HG03354 (cell line): ENCODE results near the gene SPATA4.
A peak's percentile ranks its signal among the peaks of the same experiment; 100 is the strongest.
"Not testable (repeated sequence)": the region's sequence is repeated elsewhere in the genome, so short reads cannot be mapped to it uniquely, and the experiment has no call there.

Source experiments
- ATAC-seq: cut with Tn5 transposase; IDR thresholded peaks from one replicate; pipeline ENCODE4 v1.9.1; 2021; ENCODE audit warnings: mild to moderate bottlenecking; ENCODE audit not compliant: unreplicated experiment, poor library complexity, severe bottlenecking

SPATA4 gene

GRCh38 chr4:176195184-176195978 is at the start of gene SPATA4:
Gene SPATA4, minus strand, starts transcription at chr4:176195585. Its CDS starts 23 bp downstream, at chr4:176195562.
- peak; percentile 98 for ATAC-seq

DNA sequence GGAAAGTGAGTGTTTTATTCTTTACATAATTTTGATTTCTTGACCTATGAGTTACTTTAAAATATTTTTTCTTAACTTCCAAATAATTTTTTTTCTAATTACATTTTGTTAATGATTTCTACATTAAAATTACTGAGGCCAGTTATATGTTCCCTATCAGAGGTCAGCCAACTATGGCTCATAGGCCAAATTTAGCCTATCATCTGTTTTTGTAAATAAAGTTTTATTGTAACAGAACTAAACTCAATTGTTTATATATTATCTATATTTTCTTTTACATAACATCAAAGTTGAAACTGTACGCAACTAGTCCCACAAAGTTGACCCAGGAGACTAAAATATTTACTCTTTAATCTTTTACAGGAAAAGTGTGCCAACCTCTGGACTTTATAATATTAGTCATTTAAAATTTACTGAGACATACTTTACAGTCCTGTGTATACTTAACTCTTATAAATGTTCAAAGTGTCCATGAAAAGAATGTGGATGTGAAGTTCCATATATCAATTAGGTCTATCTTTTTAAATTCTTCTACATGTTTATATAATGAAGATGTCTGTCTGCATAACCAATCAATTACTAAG is 47.5 kb upstream of the SPATA4 start:
- ATAC-seq: no peak

DNA sequence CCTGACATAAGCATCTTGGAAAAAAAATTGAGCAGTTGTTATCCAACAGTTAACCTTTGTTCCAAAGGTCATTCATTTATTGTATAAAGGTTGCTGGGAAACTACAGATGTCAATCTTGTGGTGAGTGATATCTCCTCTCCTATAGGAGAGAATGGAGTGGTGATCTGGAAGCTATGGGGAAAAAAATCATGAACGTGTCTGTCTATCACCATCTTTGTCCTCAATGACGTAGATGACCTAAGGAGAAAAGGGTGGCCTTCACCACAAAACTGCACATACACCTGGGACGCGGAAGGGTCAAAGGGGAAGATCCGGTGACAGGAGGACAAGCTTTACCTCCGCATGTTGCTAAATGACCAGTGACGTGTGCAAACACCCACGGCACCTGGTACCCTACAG is 46.3 kb upstream of the SPATA4 start:
- no peak for ATAC-seq

- no peak for ATAC-seq
Measured at GRCh38 chr4:176238826-176239225, 43.4 kb upstream of the SPATA4 start.

- ATAC-seq: no peak
Measured at GRCh38 chr4:176238157-176238610, 42.8 kb upstream of the SPATA4 start.

GRCh38 chr4:176236946-176237345 is 41.6 kb upstream of the SPATA4 start:
- no peak for ATAC-seq

DNA sequence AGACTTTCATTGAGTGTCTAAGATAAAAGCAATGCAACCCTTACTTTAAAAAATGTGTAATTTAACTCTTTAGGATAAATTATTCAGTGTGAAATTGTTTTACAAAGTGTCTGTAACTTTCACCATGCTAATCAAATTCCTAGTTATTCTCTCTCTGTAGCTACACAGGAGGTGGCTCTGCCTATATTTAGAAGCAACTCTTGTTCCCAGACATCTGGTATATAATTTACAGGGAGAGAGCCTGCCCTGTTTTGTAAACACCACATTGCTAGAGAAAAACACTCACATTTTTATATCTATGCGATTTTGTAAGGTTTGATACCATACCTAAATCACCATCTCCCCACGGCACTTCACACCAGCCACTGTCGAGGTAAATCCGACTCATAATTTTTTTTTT is 35.5 kb upstream of the SPATA4 start:
- ATAC-seq: no peak

DNA sequence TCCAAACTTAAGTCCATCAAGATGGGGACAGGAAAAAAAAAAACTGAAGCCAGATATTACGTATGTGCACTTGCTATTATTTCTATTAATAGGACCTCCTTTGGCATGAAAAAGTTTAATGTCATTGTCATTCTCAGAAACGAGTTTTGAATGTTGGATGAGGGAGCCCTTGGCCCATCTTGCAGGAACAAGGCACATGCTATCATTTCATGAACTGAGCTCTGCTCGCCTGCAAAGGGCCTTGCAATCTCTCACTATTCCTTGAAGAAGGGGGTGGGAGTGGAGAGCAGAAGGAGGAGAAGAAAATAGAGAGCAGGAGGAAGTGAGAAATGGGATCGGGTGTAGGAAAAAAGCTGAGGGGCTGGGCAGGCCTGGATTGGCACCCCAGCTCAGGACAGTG is 34.3 kb upstream of the SPATA4 start:
- ATAC-seq: no peak

- no peak for ATAC-seq
Measured at GRCh38 chr4:176226736-176227135, 31.4 kb upstream of the SPATA4 start.

DNA sequence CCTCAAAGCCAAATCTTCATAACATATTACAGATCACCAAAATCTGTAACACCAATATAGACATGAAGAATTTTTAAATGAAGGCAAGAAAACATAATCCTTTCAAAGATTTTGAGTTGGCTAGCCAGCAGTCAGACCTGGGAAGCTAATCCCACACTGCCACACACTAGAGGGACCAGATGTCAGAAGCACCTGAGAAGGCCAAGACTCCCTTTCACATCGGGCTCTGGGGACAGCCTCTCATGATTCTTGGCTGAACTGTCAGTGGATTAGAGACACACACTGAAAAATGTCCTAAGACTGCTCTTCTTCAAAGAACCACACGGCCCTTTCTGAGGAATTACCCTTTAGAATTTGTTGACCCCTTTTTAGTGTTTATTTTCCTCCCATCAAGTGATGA is 28.2 kb upstream of the SPATA4 start:
- no peak for ATAC-seq

DNA sequence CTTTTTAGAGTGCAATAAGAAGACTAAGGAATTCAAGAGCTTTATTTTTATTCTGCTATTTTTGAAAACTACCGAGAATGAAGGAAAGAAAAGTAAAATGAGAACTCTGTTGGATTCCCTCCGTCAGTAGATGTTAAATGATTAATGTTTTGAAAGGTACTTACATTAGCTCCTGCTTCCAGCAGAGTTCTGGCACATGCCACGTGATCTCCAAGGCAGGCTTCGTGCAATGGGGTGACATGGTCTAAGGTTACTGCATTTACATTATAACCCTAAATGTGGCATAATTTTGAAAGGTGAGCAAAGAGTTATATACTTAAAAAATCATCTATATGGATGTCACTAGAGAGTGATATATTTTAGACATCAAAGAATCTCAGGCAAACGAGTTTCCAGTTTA is 26.8 kb upstream of the SPATA4 start:
- ATAC-seq: no peak

DNA sequence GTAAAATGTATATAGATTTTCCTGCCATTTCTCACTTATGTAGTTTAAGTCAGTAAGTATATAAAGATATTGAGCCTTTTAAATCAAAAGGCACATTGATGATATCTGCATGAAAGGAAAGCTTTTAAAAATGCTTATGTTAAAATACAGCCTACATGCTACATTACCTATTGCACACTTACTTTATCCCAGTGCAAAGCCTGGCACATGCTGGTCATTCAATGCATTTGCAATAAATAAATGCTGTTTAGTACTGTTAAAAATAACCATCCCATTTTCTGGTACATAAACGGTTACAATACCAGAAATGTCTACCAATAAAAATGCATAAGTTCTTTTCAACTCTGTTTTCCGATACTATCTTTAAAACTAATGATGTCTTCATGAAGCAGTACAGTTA is 22.1 kb upstream of the SPATA4 start:
- no peak for ATAC-seq

- not testable (repeated sequence) for ATAC-seq
Measured at GRCh38 chr4:176212351-176212750, 17.0 kb upstream of the SPATA4 start.

DNA sequence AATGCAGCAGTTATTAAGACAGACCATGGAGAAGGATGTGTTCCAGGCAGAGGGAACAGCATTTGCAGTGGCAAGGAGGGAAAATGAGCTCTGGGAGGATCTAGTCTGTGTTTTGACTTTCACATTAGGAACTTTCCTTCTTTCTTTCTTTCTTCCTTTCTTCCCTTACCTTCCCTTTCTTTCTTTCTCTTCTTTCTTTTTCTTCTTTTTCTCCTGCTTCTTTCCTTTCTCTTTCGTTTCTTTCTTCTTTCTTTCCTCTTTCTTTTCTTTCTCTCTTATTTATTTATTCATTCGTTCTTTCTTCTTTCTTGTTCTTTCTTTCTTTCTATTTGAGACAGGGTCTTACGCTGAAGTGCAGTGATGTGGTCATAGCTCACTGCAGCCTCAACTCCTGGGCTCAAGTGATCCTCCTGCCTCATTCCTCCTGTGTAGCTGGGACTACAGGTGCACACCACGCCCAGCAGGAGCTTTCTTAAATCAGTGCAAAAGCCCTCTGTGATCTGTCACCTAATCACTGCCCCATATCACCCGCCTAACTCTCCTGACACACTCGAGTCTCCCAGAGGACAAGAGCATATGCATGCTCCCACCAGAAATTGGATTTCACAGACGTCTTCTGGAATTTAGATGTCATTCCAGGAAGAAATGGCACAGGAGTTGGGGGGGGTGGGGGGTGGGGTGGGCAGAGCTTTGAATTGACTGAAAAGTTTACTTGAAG is 15.4 kb upstream of the SPATA4 start:
- no peak for ATAC-seq

- ATAC-seq: no peak
Measured at GRCh38 chr4:176210101-176210500, 14.7 kb upstream of the SPATA4 start.

DNA sequence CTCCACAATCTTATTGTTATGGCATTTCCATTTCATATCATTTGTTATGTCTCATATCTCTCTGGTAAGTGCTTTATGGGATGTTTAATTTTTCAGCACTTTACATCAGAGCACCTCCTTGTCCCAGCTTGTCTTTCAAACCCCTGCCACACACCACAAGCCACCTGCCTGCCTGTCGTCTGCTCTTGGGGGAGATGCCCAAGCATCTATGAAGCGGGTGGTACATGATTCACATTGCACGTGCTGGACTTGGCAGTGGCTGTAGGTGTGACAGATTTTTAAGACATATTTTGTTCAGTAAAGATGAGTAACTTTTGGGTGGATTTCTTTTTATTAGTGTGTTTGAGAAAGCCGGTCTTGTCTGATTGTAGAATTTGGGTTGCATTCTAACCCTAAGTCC is 14.2 kb upstream of the SPATA4 start:
- no peak for ATAC-seq

- no peak for ATAC-seq
Measured at GRCh38 chr4:176207839-176208238, 12.5 kb upstream of the SPATA4 start.

DNA sequence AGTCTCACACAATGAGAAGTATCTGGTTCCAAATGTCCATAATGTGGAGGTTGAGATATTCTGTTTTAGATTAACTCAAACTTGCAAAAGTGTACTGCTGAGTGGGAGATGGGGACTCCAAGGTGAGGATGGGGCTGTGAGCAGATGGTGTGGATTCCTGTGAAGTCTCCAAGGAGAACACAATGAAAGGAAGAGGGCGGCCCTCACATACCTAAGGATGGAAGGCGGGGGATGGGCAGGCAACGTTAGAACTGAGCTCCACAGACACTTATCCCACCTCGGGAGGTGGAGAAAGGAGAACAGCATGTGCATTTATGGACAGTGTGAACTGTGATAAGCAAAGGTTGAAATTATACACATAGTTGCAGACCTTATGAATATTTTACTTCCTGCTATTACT is 9.9 kb upstream of the SPATA4 start:
- no peak for ATAC-seq

DNA sequence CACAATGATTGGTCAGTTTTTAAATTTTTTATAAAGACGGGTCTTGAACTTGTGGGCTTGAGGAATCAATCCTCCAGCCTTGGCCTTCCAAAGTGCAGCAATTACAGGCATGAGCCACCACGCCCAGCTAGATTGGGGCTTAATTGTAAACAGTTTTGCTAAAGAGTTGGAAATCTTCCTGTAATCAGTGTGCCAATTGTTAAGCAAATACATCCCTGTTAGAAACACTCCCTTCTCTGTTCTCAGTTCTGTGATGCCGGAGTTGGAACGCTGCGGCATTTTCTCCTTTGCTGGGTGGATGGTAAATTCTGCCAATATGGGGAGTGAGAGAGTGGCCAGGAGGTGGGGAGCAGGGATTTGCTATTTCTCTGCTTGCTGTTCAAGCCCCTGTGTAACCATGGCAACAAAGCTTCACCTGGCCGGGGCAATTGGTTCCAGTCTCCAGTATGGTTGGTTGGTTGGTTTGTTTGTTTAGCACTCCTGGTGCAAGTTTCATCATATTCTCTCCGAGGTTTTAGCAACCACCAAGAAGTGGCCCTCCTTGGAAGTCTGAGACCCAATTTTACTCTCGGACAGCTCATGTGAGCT is 3.0 kb upstream of the SPATA4 start:
- no peak for ATAC-seq

- no peak for ATAC-seq
Measured at GRCh38 chr4:176193938-176194337, 1.4 kb downstream of the SPATA4 start.
